HepG2 (cell line): ENCODE measurements around the gene METRN. TPM values are rescaled to one million over a fixed set of nuclear protein-coding genes. Genes with fewer than 3 reads are reported as not detected.

Experiments
- ATAC-seq: fragments of 200-7000 bp; cut with Tn5 transposase; 3 replicates; pipeline ENCODE4 v1.9.1; 2020; ENCODE audit warnings: mild to moderate bottlenecking, moderate library complexity
- BruUV-seq: library from RNA; stranded (reverse); fragments of 400-500 nt; replicated peaks from 2 replicates; lab custom pipeline; 2021; lab: Mats Ljungman, UMichigan
- CTCF ChIA-PET: fragments of 300-600 bp; formaldehyde crosslinking; extraction: SDS; loops from one replicate; lab custom pipeline; 2021; ENCODE audit warnings: low total read pairs, inconsistent platforms, low intra/inter-chr PET ratio; lab: Yijun Ruan, JAX
- POLR2A ChIA-PET: fragments of 350-600 bp; sonication (Branson Sonifier 250); formaldehyde crosslinking; loops from one replicate; lab custom pipeline; 2020; ENCODE audit warnings: antibody characterized with exemption, inconsistent platforms; lab: Yijun Ruan, JAX
- DNase-seq: peaks from one replicate; pipeline ENCODE4 v3.0.0-alpha.2; 2015; ENCODE audit warnings: low spot score
- FAIRE-seq: peaks from 3 replicates; lab custom pipeline; 2011; peaks lifted over from hg19 to GRCh38; lab: Jason Lieb, UNC
- H2AFZ ChIP-seq: one replicate; pipeline ENCODE4 v1.6.1; 2011; ENCODE audit warnings: low read length, inconsistent platforms
- H3K27ac ChIP-seq: fragments of 300-600 bp; 3 replicates; pipeline ENCODE4 v1.8.0; 2011; ENCODE audit warnings: mixed run types, mild to moderate bottlenecking, mixed read lengths, low read length, inconsistent platforms; ENCODE audit not compliant: insufficient read depth; ENCODE audit errors: extremely low read length
- H3K27me3 ChIP-seq, 2 experiments: fragments of 200-600 bp in 1 of 2; 2 replicates in 1 of 2; 3 replicates in 1 of 2; pipeline versions ENCODE4 v1.6.0 to v1.8.0; 2011; ENCODE audit warnings: low read length in 2 of 2, mild to moderate bottlenecking in 2 of 2, moderate library complexity in 2 of 2, inconsistent platforms in 1 of 2; ENCODE audit not compliant: insufficient read depth in 2 of 2, control insufficient read depth in 1 of 2
- H3K36me3 ChIP-seq, 2 experiments: fragments of 200-600 bp in 1 of 2; replicated peaks in 1 of 2; 2 replicates in 1 of 2; 3 replicates in 1 of 2; pipeline versions ENCODE4 v1.5.1 to v1.8.0; 2011; ENCODE audit warnings: low read length in 2 of 2, inconsistent platforms in 1 of 2; ENCODE audit not compliant: insufficient read depth in 2 of 2, control insufficient read depth in 1 of 2
- H3K4me1 ChIP-seq: 2 replicates; pipeline ENCODE4 v1.5.1; 2012; ENCODE audit warnings: low read length, inconsistent platforms; ENCODE audit not compliant: insufficient read depth
- H3K4me2 ChIP-seq: 2 replicates; pipeline ENCODE4 v1.6.0; 2011; ENCODE audit warnings: low read depth, low read length, inconsistent platforms
- H3K4me3 ChIP-seq, 3 experiments: fragments of 200-600 bp in 1 of 3; sonication (generic), shearing (Covaris generic) in 1 of 3; replicated peaks in 1 of 3; 2 replicates each; pipeline ENCODE4 v1.5.1; 2011 to 2016; ENCODE audit warnings: low read length in 3 of 3, inconsistent platforms in 2 of 3, low read depth in 2 of 3, mild to moderate bottlenecking in 2 of 3, control low read depth in 1 of 3, mixed read lengths in 1 of 3; ENCODE audit not compliant: insufficient read depth in 1 of 3
- H3K79me2 ChIP-seq: one replicate; pipeline ENCODE4 v1.6.1; 2011; ENCODE audit warnings: low read length, inconsistent platforms; ENCODE audit not compliant: insufficient read depth
- H3K9ac ChIP-seq: 2 replicates; pipeline ENCODE4 v1.6.0; 2011; ENCODE audit warnings: mild to moderate bottlenecking, low read depth, low read length, inconsistent platforms; ENCODE audit not compliant: insufficient read depth
- H3K9me3 ChIP-seq: 2 replicates; pipeline ENCODE4 v1.5.1; 2012; ENCODE audit warnings: mild to moderate bottlenecking, low read length
- H4K20me1 ChIP-seq: 2 replicates; pipeline ENCODE4 v1.6.0; 2011; ENCODE audit warnings: inconsistent platforms, mild to moderate bottlenecking, low read length, moderate library complexity; ENCODE audit not compliant: insufficient read depth
- CEBPB ChIP-seq: IDR thresholded peaks from 2 replicates; pipeline ENCODE4 v1.6.1; 2011; ENCODE audit warnings: low read depth, low read length, improper control_type of control experiment, borderline replicate concordance
- NR2F6 ChIP-seq, 2 experiments: IDR thresholded peaks; 2 replicates each; pipeline ENCODE4 v1.6.1; 2016; ENCODE audit warnings: antibody characterized with exemption in 1 of 2, mild to moderate bottlenecking in 1 of 2
- PAXIP1 ChIP-seq: sonication (generic); formaldehyde crosslinking; conservative IDR thresholded peaks from 2 replicates; pipeline ENCODE4 v1.4.0; 2020; ENCODE audit warnings: mild to moderate bottlenecking, missing genetic modification reagents, moderate library complexity
- ZNF510 ChIP-seq: sonication (generic); formaldehyde crosslinking; IDR thresholded peaks from 2 replicates; pipeline ENCODE4 v1.4.0; 2020; ENCODE audit warnings: low read depth, mild to moderate bottlenecking, missing genetic modification reagents
- WGBS: methylation state at CpG from one replicate; pipeline ENCODE4 v1.1.6; 2017; ENCODE audit warnings: low lambda C conversion rate; 5-methylcytosine and 5-hydroxymethylcytosine counted together
- in situ Hi-C: cut with HindIII; loops from 2 replicates; pipeline ENCODE4 v1.10.0; 2017; ENCODE audit warnings: low pct_unique_long_range_greater_than_20kb; ENCODE audit not compliant: extremely low pct_ligation_motif_present
- intact Hi-C: fragments of 100-400 bp; cut with micrococcal nuclease; formaldehyde crosslinking; loops from one replicate; pipeline ENCODE4 v1.10.0; 2022; ENCODE audit not compliant: unreplicated experiment
- polyA plus RNA-seq, 8 experiments: library from polyadenylated mRNA; depleted of rRNA in 3 of 8; stranded (reverse) in 7 of 8; unstranded in 1 of 8; fragments of >200 nt; fragmentation: Illumina TruSeq in 4 of 8; extraction: Trizol in 4 of 8; gene quantifications; 2 replicates each; pipeline versions ENCODE4 v1.2.1 to v1.2.3, GENCODE V29; 2011 to 2016; ENCODE audit warnings: low read depth in 4 of 8, missing spikeins in 1 of 8, mixed read lengths in 1 of 8; ENCODE audit not compliant: insufficient read depth in 1 of 8
- total RNA-seq, 5 experiments: library from RNA; depleted of rRNA; stranded (reverse); fragments of >200 nt; fragmentation: Illumina TruSeq; extraction: Trizol; gene quantifications; 2 replicates each; pipeline ENCODE4 v1.2.3, GENCODE V29; 2016; ENCODE audit warnings: low read depth in 1 of 5

The METRN gene
- total and polyA plus RNA-seq, 2 of the 13 experiments (the other 11 are each of a cell fraction or from before 2014, with no cell fraction given), result 25.5 to 46.1 TPM

DNA sequence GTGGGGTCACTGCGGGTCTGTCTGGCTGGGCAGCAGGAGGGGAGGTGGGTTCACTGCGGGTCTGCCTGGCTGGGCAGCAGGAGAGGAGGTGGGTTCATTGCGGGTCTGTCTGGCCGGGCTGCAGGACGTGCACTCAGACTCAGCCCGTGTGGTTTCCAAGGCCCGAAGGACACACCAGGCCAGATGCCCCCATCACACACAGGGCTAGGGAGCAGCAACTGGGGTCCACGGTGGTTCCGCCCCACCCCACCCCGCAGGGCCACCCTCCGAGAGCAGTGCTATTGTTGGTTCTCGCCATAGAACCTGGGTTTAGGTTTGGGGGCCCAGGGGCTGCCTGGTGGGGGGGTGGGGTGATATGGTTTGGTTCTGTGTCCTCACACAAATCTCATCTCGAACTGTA, 31.7 kb downstream of the METRN start:
- POLR2A ChIA-PET, result no interaction called here
- no TSS peak for BruUV-seq
- no peak for DNase-seq
- H3K9me3 ChIP-seq, result no peaks in the 10 kb centered on the region
- no peak for ATAC-seq
- 30% methylated on average over 2 of the region's 13 CpGs for WGBS
- CTCF ChIA-PET, result no interaction called here
- peaks cover under 1 to 26% of the 10 kb centered on the region in 2 experiments; a peak in 4 of 5 replicates for H3K27me3 ChIP-seq
- FAIRE-seq, result no peak
- TF ChIP-seq PAXIP1 (no peak), ZNF510 (CRISPR knock-in tag) (no peak), CEBPB (no peak), NR2F6 (IDR thresholded peaks at IDR 0.05) (no peak), NR2F6 (CRISPR knock-in tag; IDR thresholded peaks at IDR 0.05) (no peak)
- TF ChIP-seq, all 625 proteins: peak for 0
- Histone ChIP-seq H3K79me2 (no peaks in the 10 kb centered on the region), H3K4me2 (no peak overlapping the region), H2AFZ (no peak overlapping the region), H3K9ac (no peak overlapping the region), H3K27ac (no peak overlapping the region), H4K20me1 (no peaks in the 10 kb centered on the region), H3K4me1 (peaks cover 7% of the 10 kb centered on the region), H3K36me3 (no peaks in the 10 kb centered on the region), H3K4me3 (no peak overlapping the region)
- in situ Hi-C loops, result no loop called here
- intact Hi-C loops, result loop anchor here (1.0 kb wide), 1 partner anchor 39 kb away; no protein-coding TSS in a partner anchor
